Glomerular visceral epithelial cell (primary cell): ENCODE results near the gene SCEL.
"Not testable (repeated sequence)": the region's sequence is repeated elsewhere in the genome, so short reads cannot be mapped to it uniquely, and the experiment has no call there.

Source experiments
- DNase-seq: peaks from one replicate; pipeline ENCODE4 v3.0.0-alpha.2; 2016; ENCODE audit errors: extremely low spot score

SCEL gene

DNA sequence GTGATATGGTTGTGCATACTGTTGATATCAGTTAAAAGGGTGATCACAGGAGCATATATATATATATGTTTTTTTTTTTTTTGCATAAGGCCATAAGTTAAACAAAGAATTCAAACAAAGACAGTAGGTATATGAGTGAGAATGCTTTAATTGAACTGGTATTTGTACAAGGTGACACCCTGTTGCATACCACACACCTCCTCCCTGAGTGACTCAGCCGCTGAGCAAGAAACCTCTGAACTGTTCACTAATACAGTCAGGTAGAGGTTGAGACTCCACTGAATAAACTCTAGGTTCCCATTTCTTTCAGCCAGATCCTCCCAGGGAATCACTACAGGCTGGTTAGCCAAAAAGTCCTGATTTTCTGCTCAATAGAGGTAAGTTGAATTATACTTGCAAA, at the start of gene SCEL:
SCEL (plus strand) TSS at position 259 of the 400 bp plus-strand sequence. CDS start 20,170 bp downstream, outside the sequence.
- DNase-seq = peak; percentile 44

GRCh38 chr13:77489566-77490337, 45.8 kb upstream of the SCEL start:
- DNase-seq = no peak

DNA sequence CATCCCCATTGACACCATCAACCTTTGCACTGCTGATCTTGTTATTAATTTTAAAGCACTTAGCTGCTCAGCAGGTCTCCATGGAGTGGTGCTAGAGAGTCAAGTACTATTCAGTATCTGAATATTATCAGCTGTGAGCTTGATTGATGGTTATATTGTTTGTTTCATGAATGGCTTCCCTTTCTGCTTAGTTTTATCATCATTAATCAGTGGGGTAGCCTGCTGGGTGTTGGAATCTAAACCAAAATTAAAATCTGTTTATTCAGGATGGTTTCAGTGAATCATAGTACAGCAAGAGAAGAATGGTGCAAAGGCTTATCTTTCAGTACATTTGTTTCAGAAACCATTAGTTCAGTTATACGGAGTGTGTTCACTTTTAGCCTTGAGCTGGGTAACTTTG, 42.5 kb upstream of the SCEL start:
- DNase-seq = peak; percentile 43

DNA sequence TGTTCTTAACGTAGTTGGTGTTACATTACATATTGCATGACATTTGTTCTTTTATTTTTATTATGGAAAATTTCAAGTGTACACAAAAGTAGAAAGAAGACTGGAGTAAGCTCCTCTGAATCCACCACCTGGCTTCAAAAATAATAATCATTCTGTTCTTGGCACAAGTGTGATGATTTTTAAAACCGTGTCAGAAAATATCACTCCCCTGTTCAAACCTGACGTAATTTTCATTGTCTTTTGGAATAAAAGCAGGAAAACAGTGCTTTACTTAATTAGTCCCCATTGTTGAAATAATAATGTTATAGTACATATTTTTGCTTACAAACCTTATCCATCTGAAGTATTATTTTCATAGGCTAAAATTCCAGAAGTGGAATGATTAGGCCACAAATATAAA, 41.3 kb upstream of the SCEL start:
- no peak for DNase-seq

- DNase-seq = no peak
Observed at GRCh38 chr13:77497350-77497749, 38.2 kb upstream of the SCEL start.

DNA sequence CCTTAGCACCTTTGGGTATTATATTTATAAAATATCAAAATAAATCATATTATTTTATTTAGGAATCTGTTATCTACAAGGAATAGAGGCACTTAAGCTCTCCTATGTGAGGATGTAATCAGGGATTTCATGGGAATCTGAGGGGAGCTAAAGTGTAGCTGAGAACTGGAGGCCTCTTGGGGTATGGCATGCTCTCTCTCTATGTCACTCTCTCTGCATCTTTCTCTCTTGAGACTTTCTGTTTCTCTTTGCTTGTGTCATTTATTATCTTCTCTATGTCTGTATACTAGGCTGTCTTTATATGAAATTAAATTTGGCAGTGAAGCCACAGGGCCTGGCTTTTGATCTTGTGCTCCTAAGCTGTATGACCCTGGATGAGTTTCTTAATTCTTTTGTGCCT, 37.7 kb upstream of the SCEL start:
- DNase-seq = no peak

DNA sequence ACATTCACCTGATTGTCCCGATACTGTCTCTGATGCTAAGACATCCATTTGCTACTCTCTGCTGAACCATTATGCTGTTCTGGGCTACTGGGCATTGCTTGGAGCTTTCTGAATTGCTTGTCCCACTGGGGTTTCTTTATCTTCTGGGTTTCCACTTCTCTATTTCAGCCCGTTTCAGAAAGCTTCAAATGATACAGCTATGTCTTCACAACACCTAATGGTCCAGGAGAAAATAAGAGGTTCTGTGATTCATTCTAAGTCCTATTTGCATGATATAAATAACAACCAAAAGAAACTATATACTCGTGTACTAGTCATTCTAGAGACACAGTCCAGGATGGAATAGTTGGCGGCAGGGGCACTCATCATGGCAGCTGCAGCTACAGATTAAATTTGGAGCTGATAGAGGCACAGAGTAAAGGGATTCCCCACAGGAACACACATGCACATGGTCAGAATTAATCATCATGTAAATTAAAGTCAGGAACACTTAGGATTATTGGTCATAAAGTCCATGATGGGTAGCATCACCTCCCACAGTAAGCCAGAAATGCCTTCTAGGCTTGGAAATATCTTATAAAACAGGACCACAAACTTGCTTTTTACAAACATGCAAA, 33.3 kb upstream of the SCEL start:
- no peak for DNase-seq

GRCh38 chr13:77503398-77503797, 32.1 kb upstream of the SCEL start:
- no peak for DNase-seq

- peak; percentile 5 for DNase-seq
Observed at GRCh38 chr13:77506874-77507273, 28.6 kb upstream of the SCEL start.

- DNase-seq = peak; percentile 96
Observed at GRCh38 chr13:77507931-77508776, 27.4 kb upstream of the SCEL start.

- peak; percentile 85 for DNase-seq
Observed at GRCh38 chr13:77508959-77509620, 26.4 kb upstream of the SCEL start.

GRCh38 chr13:77510156-77510555, 25.4 kb upstream of the SCEL start:
- peak; percentile 79 for DNase-seq

- DNase-seq = peak; percentile 64
Observed at GRCh38 chr13:77511552-77511951, 24.0 kb upstream of the SCEL start.

DNA sequence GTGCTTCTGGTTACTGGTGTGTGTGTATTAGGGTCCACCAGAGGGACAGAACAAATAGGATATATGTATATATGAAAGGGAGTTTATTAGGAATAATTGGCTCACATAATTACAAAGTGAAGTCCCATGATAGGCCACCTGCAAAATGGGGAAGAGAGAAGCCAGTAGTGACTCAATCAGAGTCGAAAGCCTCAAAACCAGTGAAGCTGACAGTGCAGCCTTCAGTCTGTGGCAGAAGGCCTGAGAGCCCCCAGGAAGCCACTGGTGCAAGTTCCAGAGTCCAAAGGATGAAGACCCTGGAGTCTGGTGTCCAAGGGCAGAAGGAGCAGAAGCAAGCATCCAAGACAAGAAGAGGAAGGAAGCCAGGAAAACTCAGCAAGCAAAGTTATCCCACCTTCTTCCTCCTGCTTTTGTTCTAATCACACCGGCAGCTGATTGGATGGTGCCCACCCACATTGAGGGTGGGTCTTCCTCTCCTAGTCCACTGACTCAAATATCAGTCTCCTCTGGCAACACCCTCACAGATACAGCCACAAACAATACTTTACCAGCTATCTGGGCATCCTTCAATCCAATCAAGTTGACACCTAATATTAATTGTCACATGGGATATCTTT, 21.7 kb upstream of the SCEL start:
- peak; percentile 21 for DNase-seq

DNA sequence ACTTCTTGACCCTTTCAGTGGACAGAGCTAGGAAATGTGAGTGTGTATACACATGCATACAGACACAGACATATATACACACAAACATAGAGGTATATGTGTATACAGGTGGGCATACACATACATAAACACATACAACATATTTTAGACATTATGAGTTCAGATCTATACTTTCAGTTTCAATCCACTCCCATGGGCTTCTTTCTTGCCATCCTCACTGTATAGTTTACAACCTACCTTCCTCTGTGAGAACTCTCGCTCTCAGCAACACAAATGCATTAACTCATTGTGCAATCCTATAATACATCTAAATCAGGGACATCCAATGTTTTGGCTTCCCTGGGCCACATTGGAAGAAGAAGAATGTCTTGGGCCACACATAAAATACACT, 21.2 kb upstream of the SCEL start:
- no peak for DNase-seq

- DNase-seq = no peak
Observed at GRCh38 chr13:77515785-77516184, 19.7 kb upstream of the SCEL start.

GRCh38 chr13:77516342-77516789, 19.1 kb upstream of the SCEL start:
- peak; percentile 95 for DNase-seq

DNA sequence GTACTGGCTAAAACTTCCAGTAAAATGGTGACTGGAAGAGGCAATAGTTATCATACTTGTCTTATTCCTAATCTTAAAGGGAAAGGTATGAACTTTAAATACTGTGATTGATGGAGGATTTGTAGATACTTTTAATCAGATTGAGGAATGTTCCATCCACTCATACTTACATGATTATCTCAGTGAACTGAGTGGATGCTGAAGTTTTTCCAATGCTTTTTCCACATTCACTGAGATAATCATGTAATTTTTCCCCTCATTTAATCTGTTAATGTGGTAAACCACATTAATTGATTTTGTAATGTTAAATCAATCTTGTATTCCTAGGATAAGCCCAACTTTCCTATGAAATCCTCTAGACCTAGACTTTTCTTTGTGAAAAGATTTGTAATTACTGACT, 17.2 kb upstream of the SCEL start:
- no peak for DNase-seq

GRCh38 chr13:77519396-77519795, 16.1 kb upstream of the SCEL start:
- not testable (repeated sequence) for DNase-seq

DNA sequence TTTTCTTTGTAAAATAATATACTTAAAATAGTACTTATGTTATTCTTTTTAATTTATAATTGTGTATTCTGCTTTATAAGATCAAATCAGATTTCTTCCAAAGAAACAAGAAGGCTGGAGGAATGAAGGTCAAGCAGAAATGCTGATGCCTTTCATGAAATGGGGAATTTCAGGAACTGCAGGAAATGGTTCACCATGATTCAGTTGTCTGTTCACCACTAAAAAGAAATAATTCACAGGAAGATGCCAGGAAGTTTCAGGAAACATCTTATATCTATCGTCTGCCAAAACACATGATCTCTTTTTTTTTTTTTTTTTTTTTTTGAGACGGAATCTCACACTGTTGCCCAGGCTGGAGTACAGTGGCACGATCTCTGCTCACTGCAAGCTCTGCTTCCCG, 15.7 kb upstream of the SCEL start:
- DNase-seq = no peak

- DNase-seq = peak; percentile 60
Observed at GRCh38 chr13:77521194-77521593, 14.3 kb upstream of the SCEL start.
